Measurements from ENCODE around the gene QRICH1. TPM values are rescaled to one million over a fixed set of nuclear protein-coding genes. Genes with fewer than 3 reads are reported as not detected.

The QRICH1 gene
- polyA plus RNA-seq, 1 of the 3 experiments (the other 2 are of a cell fraction) = 58.5 TPM

GRCh38 chr3:49119439-49119838 is 25.6 kb upstream of the QRICH1 start:
- POLR2A ChIA-PET = interaction anchor here (1.8 to 4.0 kb wide), 3 partner anchors 14 to 98 kb away, joined by 5 to 25 read pairs (median 16); partner anchors contain the start of genes LAMB2, NDUFAF3 and QRICH1
- H3K27ac ChIP-seq (ENCODE audit: low read depth in 2 of 2, low read length in 1 of 2) = peak overlapping the region; percentile 96 to 98; a peak in 3 of 4 replicates
- 0% methylated on average over 1 of the region's 3 CpGs for WGBS (ENCODE audit: low lambda C conversion rate)
- H3K4me3 ChIP-seq (ENCODE audit: low read depth in 2 of 2, low read length in 1 of 2) = peak overlapping the region; percentile 95 to 100
- H3K4me2 ChIP-seq = peak overlapping the region; percentile 100
- no peaks in the 10 kb centered on the region for H4K20me1 ChIP-seq (ENCODE audit: insufficient read depth)
- no peak for DNase-seq
- H3F3A ChIP-seq (replicated peaks; ENCODE audit: insufficient read depth) = peaks cover 36% of the 10 kb centered on the region
- H3K4me1 ChIP-seq (ENCODE audit: control insufficient read depth in 1 of 2, insufficient read depth in 2 of 2, low read depth in 1 of 2, low read length in 1 of 2) = peaks cover 7 to 19% of the 10 kb centered on the region in 2 experiments; a peak in 2 of 4 replicates
- no peak overlapping the region for H2AFZ ChIP-seq (ENCODE audit: low read depth)
- no peaks in the 10 kb centered on the region for H3K9me3 ChIP-seq
- TF ChIP-seq MEF2A (IDR thresholded peaks at IDR 0.05; ENCODE audit: borderline replicate concordance, low read depth) (no peak), TAF1 (IDR thresholded peaks at IDR 0.05; ENCODE audit: borderline replicate concordance, low read depth, low read length) (no peak), SMC3 (IDR thresholded peaks at IDR 0.05; ENCODE audit: low read depth, low read length) (no peak), MAX (IDR thresholded peaks at IDR 0.05; ENCODE audit: low read depth) (no peak), RAD21 (IDR thresholded peaks at IDR 0.05; ENCODE audit: low read length) (no peak), ZBTB33 (IDR thresholded peaks at IDR 0.05; ENCODE audit: borderline replicate concordance, low read depth) (no peak), REST (IDR thresholded peaks at IDR 0.05; ENCODE audit: low read depth, low read length) (no peak), GATA2 (CRISPR knock-in tag; IDR thresholded peaks at IDR 0.05) (no peak)
- H3K27me3 ChIP-seq (ENCODE audit: insufficient read depth) = no peaks in the 10 kb centered on the region
- H3K36me3 ChIP-seq (replicated peaks in 1 of 2; ENCODE audit: control insufficient read depth in 1 of 2, insufficient read depth in 2 of 2, low read length in 1 of 2) = peaks cover 36 to 72% of the 10 kb centered on the region in 2 experiments
- H3K9me2 ChIP-seq = no peaks in the 10 kb centered on the region
- peak overlapping the region; percentile 89 for H3K9ac ChIP-seq
- peaks cover 31% of the 10 kb centered on the region for H3K79me2 ChIP-seq (ENCODE audit: insufficient read depth)
- CTCF ChIA-PET = interaction anchor here (1.8 to 4.0 kb wide), 2 partner anchors 12 to 25 kb away, joined by 6 to 26 read pairs; partner anchors contain the start of genes LAMB2 and QRICH1

- peak overlapping the region; percentile 89; the same call in 1 of the 2 replicates for H3K9ac ChIP-seq
- POLR2A ChIA-PET = interaction anchor here (2.6 to 4.0 kb wide), 2 partner anchors 14 to 26 kb away, joined by 16 to 25 read pairs; partner anchors contain the start of genes LAMB2 and QRICH1
- DNase-seq = no peak
- H3K9me2 ChIP-seq = no peaks in the 10 kb centered on the region
- TF ChIP-seq USF1 (IDR thresholded peaks at IDR 0.05; ENCODE audit: borderline replicate concordance, low read depth) (no peak), GABPA (IDR thresholded peaks at IDR 0.05; ENCODE audit: low read depth) (no peak), REST (IDR thresholded peaks at IDR 0.05; ENCODE audit: low read depth, low read length) (no peak), GATA2 (CRISPR knock-in tag; IDR thresholded peaks at IDR 0.05) (no peak), FOXJ3 (CRISPR knock-in tag; IDR thresholded peaks at IDR 0.05) (no peak), RFX5 (IDR thresholded peaks at IDR 0.05; ENCODE audit: low read length) (no peak)
- H4K20me1 ChIP-seq (ENCODE audit: insufficient read depth) = no peaks in the 10 kb centered on the region
- H3K4me1 ChIP-seq (ENCODE audit: control insufficient read depth in 1 of 2, insufficient read depth in 2 of 2, low read depth in 1 of 2, low read length in 1 of 2) = peaks cover 7 to 19% of the 10 kb centered on the region in 2 experiments; a peak in 2 of 4 replicates
- peak overlapping the region; percentile 95 to 100; a peak in 2 of 4 replicates for H3K4me3 ChIP-seq (ENCODE audit: low read depth in 2 of 2, low read length in 1 of 2)
- peaks cover 31% of the 10 kb centered on the region for H3K79me2 ChIP-seq (ENCODE audit: insufficient read depth)
- H3K36me3 ChIP-seq (replicated peaks in 1 of 2; ENCODE audit: control insufficient read depth in 1 of 2, insufficient read depth in 2 of 2, low read length in 1 of 2) = peaks cover 38 to 72% of the 10 kb centered on the region in 2 experiments
- no peaks in the 10 kb centered on the region for H3K27me3 ChIP-seq (ENCODE audit: insufficient read depth)
- 84% methylated on average over 7 of the region's 10 CpGs for WGBS (ENCODE audit: low lambda C conversion rate)
- H3K4me2 ChIP-seq = peak overlapping the region; percentile 100
- peaks cover 36% of the 10 kb centered on the region for H3F3A ChIP-seq (replicated peaks; ENCODE audit: insufficient read depth)
- H3K9me3 ChIP-seq = no peaks in the 10 kb centered on the region
- H2AFZ ChIP-seq (ENCODE audit: low read depth) = no peak overlapping the region
- H3K27ac ChIP-seq (ENCODE audit: low read depth in 2 of 2, low read length in 1 of 2) = peak overlapping the region in 1 of 2 experiments; percentile 96; a peak in 2 of 4 replicates
- CTCF ChIA-PET = interaction anchor here (1.8 to 4.0 kb wide), 2 partner anchors 12 to 25 kb away, joined by 6 to 26 read pairs; partner anchors contain the start of genes LAMB2 and QRICH1
These were observed 25.2 kb upstream of the QRICH1 start for GRCh38 chr3:49119036-49119435.

Data from SK-N-SH (cell line).